Measurements from ENCODE around the gene XPO5. TPM values are rescaled to one million over a fixed set of nuclear protein-coding genes. Genes with fewer than 3 reads are reported as not detected.
"Not testable (repeated sequence)": the region's sequence is repeated elsewhere in the genome, so short reads cannot be mapped to it uniquely, and the experiment has no call there.

The XPO5 gene
- 27.2 and 30.6 TPM in 2 replicates for total RNA-seq

- DNase-seq, result peak; percentile 96
Measured at GRCh38 chr6:43575772-43576551, at the start of gene XPO5, which contains the start of gene POLH. XPO5 (minus strand) TSS chr6:43576038; CDS start chr6:43575864, 174 bp downstream. POLH (plus strand) TSS chr6:43576185; CDS start chr6:43582320, 6,135 bp downstream.

- no peak for DNase-seq
Measured at GRCh38 chr6:43625393-43625992, 49.7 kb upstream of the XPO5 start.

GRCh38 chr6:43624786-43625288 lies 49.0 kb upstream of the XPO5 start:
- no peak for DNase-seq

GRCh38 chr6:43623880-43624785 lies 48.3 kb upstream of the XPO5 start:
- no peak for DNase-seq

GRCh38 chr6:43622541-43622940 lies 46.7 kb upstream of the XPO5 start:
- DNase-seq, result no peak

- no peak for DNase-seq
Measured at GRCh38 chr6:43621836-43622180, 46.0 kb upstream of the XPO5 start.

GRCh38 chr6:43621078-43621835 lies 45.4 kb upstream of the XPO5 start:
- no peak for DNase-seq

GRCh38 chr6:43616725-43617472 lies 41.1 kb upstream of the XPO5 start:
- no peak for DNase-seq

GRCh38 chr6:43614396-43614730 lies 38.5 kb upstream of the XPO5 start:
- no peak for DNase-seq

GRCh38 chr6:43613721-43614395 lies 38.0 kb upstream of the XPO5 start:
- DNase-seq, result no peak

GRCh38 chr6:43610431-43610830 lies 34.6 kb upstream of the XPO5 start:
- DNase-seq, result no peak

- no peak for DNase-seq
Measured at GRCh38 chr6:43609402-43609801, 33.6 kb upstream of the XPO5 start.

GRCh38 chr6:43608807-43609206 lies 33.0 kb upstream of the XPO5 start:
- DNase-seq, result no peak

- DNase-seq, result peak; percentile 92
Measured at GRCh38 chr6:43608310-43608763, 32.5 kb upstream of the XPO5 start.

GRCh38 chr6:43606019-43606418 lies 30.2 kb upstream of the XPO5 start:
- no peak for DNase-seq

- peak; percentile 83 for DNase-seq
Measured at GRCh38 chr6:43604174-43604573, 28.3 kb upstream of the XPO5 start.

GRCh38 chr6:43600595-43600994 lies 24.8 kb upstream of the XPO5 start:
- DNase-seq, result no peak

GRCh38 chr6:43593938-43594337 lies 18.1 kb upstream of the XPO5 start:
- no peak for DNase-seq

GRCh38 chr6:43589564-43589963 lies 13.7 kb upstream of the XPO5 start:
- DNase-seq, result not testable (repeated sequence)

GRCh38 chr6:43588194-43588593 lies 12.4 kb upstream of the XPO5 start:
- DNase-seq, result no peak

Data from dermis blood vessel endothelial cell (primary cell).